A549 (cell line): ENCODE measurements around the gene RFK.

ENCODE experiments used
- CHD2 ChIP-seq: fragments of 150-350 bp; IDR thresholded peaks from 2 replicates; pipeline ENCODE4 v1.6.1; 2014; ENCODE audit warnings: low read length; ENCODE audit not compliant: partially characterized antibody
- CHD4 ChIP-seq: fragments of 200-600 bp; sonication (generic); IDR thresholded peaks from 2 replicates; pipeline ENCODE4 v1.6.1; 2016; ENCODE audit warnings: antibody characterized with exemption, mild to moderate bottlenecking, borderline replicate concordance
- FOSB ChIP-seq: fragments of 250-450 bp; sonication (Bioruptor Pico); IDR thresholded peaks from 2 replicates; pipeline ENCODE4 v1.5.0; 2020; ENCODE audit warnings: mild to moderate bottlenecking, moderate library complexity
- GATA3 ChIP-seq: IDR thresholded peaks from 2 replicates; pipeline ENCODE4 v1.6.1; 2012; ENCODE audit warnings: borderline replicate concordance
- HDAC2 ChIP-seq: fragments of 200-600 bp; sonication (generic); IDR thresholded peaks from 2 replicates; pipeline ENCODE4 v1.6.1; 2016
- HEYL ChIP-seq: fragments of 250-450 bp; sonication (Bioruptor Pico); IDR thresholded peaks from 2 replicates; pipeline ENCODE4 v1.8.0; 2021; ENCODE audit warnings: mild to moderate bottlenecking, moderate library complexity
- POLR2A ChIP-seq: IDR thresholded peaks from 2 replicates; pipeline ENCODE4 v1.6.1; 2012; ENCODE audit warnings: mild to moderate bottlenecking, low read length
- RAD21 ChIP-seq, 2 experiments: fragments of >200 bp in 1 of 2; sonication (Bioruptor Twin) in 1 of 2; formaldehyde crosslinking in 1 of 2; IDR thresholded peaks in 1 of 2; conservative IDR thresholded peaks in 1 of 2; 2 replicates in 1 of 2; 3 replicates in 1 of 2; pipeline ENCODE4 v1.6.1; 2012 to 2018; ENCODE audit warnings: inconsistent platforms in 1 of 2
- RFX5 ChIP-seq: fragments of 450-650 bp; IDR thresholded peaks from 2 replicates; pipeline ENCODE4 v1.7.1; 2014; ENCODE audit warnings: antibody characterized with exemption, mild to moderate bottlenecking, moderate library complexity
- SREBF2 ChIP-seq: fragments of 450-650 bp; IDR thresholded peaks from 2 replicates; pipeline ENCODE4 v1.6.1; 2014; ENCODE audit warnings: mild to moderate bottlenecking, moderate library complexity
- TF ChIP-seq, protein P1 (sequence below): fragments of 200-600 bp; sonication (generic); IDR thresholded peaks from 2 replicates; pipeline ENCODE4 v1.6.1; 2016; ENCODE audit warnings: antibody characterized with exemption, mild to moderate bottlenecking, moderate library complexity
- TF ChIP-seq, protein P2 (sequence below): fragments of >200 bp; sonication (Bioruptor Twin); formaldehyde crosslinking; IDR thresholded peaks from 3 replicates; pipeline ENCODE4 v1.5.1; 2016
- TF ChIP-seq, protein P3 (sequence below): IDR thresholded peaks from 2 replicates; pipeline ENCODE4 v1.6.1; 2012; ENCODE audit warnings: low read depth, borderline replicate concordance

DNA sequence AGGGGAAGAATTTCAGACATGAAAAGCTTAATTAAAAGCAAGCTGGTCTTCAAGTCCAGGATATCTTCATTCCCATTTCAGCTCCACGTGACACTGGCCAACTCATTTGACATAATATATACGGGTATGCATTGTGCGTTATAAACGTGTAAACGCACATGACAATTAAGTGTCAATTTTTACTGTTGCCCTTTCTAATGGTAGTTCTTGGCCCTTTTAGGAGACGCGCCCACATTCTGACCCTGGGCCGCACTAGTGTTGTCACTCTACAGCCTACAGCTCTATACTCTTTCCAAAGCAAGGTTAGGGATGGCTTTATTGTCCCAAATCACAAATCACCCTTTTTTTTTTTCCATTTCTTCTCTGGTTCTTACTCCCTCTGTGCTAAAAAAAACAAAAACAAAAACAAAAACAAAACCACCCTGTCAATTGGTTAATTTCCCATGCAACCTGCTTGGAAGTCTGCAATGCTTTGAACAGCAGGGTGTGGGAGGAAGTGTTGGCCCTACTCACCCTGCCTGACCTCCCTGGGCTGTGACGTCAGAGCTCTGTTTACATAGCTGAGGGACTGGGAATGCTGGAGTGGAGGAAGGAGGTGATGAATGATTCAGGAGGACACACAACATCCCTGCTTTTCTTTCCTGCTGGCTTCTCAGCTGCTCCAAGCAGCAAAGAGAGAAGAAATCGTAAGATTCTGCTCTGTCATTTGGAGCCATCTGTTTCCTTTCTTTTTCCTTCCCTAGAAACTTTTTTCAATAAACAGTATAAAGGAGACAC, 19.3 kb downstream of the RFK start:
- TF ChIP-seq, protein P1, sequence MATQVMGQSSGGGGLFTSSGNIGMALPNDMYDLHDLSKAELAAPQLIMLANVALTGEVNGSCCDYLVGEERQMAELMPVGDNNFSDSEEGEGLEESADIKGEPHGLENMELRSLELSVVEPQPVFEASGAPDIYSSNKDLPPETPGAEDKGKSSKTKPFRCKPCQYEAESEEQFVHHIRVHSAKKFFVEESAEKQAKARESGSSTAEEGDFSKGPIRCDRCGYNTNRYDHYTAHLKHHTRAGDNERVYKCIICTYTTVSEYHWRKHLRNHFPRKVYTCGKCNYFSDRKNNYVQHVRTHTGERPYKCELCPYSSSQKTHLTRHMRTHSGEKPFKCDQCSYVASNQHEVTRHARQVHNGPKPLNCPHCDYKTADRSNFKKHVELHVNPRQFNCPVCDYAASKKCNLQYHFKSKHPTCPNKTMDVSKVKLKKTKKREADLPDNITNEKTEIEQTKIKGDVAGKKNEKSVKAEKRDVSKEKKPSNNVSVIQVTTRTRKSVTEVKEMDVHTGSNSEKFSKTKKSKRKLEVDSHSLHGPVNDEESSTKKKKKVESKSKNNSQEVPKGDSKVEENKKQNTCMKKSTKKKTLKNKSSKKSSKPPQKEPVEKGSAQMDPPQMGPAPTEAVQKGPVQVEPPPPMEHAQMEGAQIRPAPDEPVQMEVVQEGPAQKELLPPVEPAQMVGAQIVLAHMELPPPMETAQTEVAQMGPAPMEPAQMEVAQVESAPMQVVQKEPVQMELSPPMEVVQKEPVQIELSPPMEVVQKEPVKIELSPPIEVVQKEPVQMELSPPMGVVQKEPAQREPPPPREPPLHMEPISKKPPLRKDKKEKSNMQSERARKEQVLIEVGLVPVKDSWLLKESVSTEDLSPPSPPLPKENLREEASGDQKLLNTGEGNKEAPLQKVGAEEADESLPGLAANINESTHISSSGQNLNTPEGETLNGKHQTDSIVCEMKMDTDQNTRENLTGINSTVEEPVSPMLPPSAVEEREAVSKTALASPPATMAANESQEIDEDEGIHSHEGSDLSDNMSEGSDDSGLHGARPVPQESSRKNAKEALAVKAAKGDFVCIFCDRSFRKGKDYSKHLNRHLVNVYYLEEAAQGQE = no peak
- TF ChIP-seq CHD4 = no peak
- peak; percentile 6 to 44; a peak in 2 of 5 replicates for TF ChIP-seq RAD21 (conservative IDR thresholded peaks at IDR 0.05 in 1 of 2, IDR thresholded peaks at IDR 0.05 in 1 of 2)
- TF ChIP-seq HDAC2 = no peak
- TF ChIP-seq, protein P2, sequence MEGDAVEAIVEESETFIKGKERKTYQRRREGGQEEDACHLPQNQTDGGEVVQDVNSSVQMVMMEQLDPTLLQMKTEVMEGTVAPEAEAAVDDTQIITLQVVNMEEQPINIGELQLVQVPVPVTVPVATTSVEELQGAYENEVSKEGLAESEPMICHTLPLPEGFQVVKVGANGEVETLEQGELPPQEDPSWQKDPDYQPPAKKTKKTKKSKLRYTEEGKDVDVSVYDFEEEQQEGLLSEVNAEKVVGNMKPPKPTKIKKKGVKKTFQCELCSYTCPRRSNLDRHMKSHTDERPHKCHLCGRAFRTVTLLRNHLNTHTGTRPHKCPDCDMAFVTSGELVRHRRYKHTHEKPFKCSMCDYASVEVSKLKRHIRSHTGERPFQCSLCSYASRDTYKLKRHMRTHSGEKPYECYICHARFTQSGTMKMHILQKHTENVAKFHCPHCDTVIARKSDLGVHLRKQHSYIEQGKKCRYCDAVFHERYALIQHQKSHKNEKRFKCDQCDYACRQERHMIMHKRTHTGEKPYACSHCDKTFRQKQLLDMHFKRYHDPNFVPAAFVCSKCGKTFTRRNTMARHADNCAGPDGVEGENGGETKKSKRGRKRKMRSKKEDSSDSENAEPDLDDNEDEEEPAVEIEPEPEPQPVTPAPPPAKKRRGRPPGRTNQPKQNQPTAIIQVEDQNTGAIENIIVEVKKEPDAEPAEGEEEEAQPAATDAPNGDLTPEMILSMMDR = no peak
- no peak for TF ChIP-seq RFX5
- no peak for TF ChIP-seq SREBF2
- peak; percentile 91 for TF ChIP-seq HEYL (CRISPR knock-in tag)
- TF ChIP-seq FOSB (CRISPR knock-in tag) = no peak
- no peak for TF ChIP-seq POLR2A
- TF ChIP-seq GATA3 = peak; percentile 94
- TF ChIP-seq, protein P3, sequence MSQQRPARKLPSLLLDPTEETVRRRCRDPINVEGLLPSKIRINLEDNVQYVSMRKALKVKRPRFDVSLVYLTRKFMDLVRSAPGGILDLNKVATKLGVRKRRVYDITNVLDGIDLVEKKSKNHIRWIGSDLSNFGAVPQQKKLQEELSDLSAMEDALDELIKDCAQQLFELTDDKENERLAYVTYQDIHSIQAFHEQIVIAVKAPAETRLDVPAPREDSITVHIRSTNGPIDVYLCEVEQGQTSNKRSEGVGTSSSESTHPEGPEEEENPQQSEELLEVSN = no peak
- peak; percentile 33 for TF ChIP-seq CHD2
